ENCODE results near the gene DHRS7B.

Gene DHRS7B

DNA sequence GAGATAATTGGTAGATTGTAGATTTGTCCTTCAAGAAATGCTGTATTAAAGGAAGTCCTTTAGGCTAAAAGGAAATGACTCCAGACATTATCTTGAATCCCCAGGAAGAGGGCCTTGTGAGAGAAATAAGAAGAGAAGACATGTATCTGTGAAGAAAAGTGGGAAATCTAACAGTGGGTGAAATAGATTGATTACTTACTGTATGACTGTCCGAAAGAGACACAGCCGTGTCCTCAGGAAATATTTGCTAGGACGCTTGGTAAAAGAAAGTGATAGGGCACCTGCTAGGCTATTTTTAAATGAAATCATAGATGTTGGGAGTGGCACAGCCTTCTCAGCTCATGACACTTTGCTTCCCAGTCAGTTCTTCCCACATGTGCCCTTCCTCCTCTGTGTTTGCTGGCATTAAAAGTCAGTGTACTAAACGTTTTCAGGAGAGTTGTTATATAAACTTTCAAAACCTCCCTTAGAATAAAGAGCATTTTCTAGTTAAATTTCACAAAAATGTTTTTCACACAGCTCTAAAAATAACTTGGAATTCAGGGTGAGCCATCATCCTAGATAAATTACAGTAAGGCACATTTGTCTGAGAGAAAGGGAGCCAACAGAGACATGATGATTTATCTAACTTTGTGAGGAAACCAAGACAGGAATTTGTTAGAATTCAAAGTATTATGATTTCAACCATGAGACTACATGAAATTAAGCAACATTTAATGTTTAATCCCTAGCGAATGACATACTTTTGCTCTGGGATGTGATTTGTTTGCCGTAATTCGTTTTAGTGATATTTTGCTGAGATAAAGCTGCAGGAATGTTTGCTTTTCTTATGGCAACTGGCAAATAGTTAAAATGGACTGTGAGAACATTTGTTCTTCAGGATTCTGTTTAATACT is 35.0 kb downstream of the DHRS7B start:
- TF ChIP-seq, protein P1, sequence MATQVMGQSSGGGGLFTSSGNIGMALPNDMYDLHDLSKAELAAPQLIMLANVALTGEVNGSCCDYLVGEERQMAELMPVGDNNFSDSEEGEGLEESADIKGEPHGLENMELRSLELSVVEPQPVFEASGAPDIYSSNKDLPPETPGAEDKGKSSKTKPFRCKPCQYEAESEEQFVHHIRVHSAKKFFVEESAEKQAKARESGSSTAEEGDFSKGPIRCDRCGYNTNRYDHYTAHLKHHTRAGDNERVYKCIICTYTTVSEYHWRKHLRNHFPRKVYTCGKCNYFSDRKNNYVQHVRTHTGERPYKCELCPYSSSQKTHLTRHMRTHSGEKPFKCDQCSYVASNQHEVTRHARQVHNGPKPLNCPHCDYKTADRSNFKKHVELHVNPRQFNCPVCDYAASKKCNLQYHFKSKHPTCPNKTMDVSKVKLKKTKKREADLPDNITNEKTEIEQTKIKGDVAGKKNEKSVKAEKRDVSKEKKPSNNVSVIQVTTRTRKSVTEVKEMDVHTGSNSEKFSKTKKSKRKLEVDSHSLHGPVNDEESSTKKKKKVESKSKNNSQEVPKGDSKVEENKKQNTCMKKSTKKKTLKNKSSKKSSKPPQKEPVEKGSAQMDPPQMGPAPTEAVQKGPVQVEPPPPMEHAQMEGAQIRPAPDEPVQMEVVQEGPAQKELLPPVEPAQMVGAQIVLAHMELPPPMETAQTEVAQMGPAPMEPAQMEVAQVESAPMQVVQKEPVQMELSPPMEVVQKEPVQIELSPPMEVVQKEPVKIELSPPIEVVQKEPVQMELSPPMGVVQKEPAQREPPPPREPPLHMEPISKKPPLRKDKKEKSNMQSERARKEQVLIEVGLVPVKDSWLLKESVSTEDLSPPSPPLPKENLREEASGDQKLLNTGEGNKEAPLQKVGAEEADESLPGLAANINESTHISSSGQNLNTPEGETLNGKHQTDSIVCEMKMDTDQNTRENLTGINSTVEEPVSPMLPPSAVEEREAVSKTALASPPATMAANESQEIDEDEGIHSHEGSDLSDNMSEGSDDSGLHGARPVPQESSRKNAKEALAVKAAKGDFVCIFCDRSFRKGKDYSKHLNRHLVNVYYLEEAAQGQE (IDR thresholded peaks at IDR 0.05; ENCODE audit: insufficient read depth in 1 of 2, low read depth in 2 of 2, low read length in 2 of 2) = no peak
- no peak for TF ChIP-seq FOXP2 (optimal IDR thresholded peaks at IDR 0.05; ENCODE audit: borderline replicate concordance, extremely low read depth, extremely low read length, insufficient read depth)
- TF ChIP-seq POLR2AphosphoS5 (IDR thresholded peaks at IDR 0.05; ENCODE audit: low read depth, low read length) = no peak
- no peak for TF ChIP-seq SIN3A (IDR thresholded peaks at IDR 0.05; ENCODE audit: borderline replicate concordance, insufficient read depth, low read length)
- TF ChIP-seq TAF1 (IDR thresholded peaks at IDR 0.05; ENCODE audit: borderline replicate concordance, insufficient read depth, low read length) = no peak

DNA sequence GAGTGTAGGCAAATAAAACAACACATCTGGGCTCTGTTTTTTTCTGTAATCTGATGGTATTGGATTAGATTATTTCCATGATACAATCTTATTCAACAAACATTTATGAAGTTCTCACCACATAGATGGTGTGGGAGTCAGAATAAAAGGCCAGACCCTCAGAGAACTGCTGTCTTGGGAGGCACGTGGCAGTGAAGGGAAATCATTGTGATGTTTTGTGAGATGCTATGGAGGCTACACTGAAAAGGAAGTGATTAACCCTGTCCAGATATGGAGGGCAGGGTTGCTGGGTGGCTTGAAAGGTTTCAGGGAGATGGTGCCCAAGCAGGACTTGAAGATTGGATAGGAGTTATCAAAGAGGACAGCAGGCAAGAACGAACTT is 35.6 kb downstream of the DHRS7B start:
- TF ChIP-seq TAF1 (IDR thresholded peaks at IDR 0.05; ENCODE audit: borderline replicate concordance, insufficient read depth, low read length) = no peak
- no peak for TF ChIP-seq FOXP2 (optimal IDR thresholded peaks at IDR 0.05; ENCODE audit: borderline replicate concordance, extremely low read depth, extremely low read length, insufficient read depth)
- TF ChIP-seq, protein P1 (IDR thresholded peaks at IDR 0.05; ENCODE audit: insufficient read depth in 1 of 2, low read depth in 2 of 2, low read length in 2 of 2) = no peak
- no peak for TF ChIP-seq POLR2AphosphoS5 (IDR thresholded peaks at IDR 0.05; ENCODE audit: low read depth, low read length)
- TF ChIP-seq SIN3A (IDR thresholded peaks at IDR 0.05; ENCODE audit: borderline replicate concordance, insufficient read depth, low read length) = no peak

DNA sequence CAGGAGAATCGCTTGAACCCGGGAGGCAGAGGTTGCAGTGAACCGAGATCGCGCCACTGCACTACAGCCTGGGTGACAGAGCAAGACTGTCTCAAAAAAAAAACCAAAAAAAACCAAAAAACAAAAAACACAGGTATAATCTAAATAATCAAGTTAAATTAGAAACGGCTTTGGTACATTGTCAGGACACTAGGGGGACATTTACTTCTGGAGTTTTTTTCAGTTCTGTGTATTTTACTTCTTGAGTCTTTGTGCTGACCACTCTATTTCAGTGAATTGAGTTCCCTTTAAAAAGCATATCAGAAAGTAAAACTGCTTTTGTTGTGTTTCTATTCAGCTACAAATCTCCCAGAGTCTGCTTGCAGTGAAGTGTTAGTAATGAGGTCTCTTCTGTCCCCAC is 36.3 kb downstream of the DHRS7B start:
- no peak for TF ChIP-seq POLR2AphosphoS5 (IDR thresholded peaks at IDR 0.05; ENCODE audit: low read depth, low read length)
- TF ChIP-seq, protein P1 (IDR thresholded peaks at IDR 0.05; ENCODE audit: insufficient read depth in 1 of 2, low read depth in 2 of 2, low read length in 2 of 2) = no peak
- no peak for TF ChIP-seq TAF1 (IDR thresholded peaks at IDR 0.05; ENCODE audit: borderline replicate concordance, insufficient read depth, low read length)
- no peak for TF ChIP-seq SIN3A (IDR thresholded peaks at IDR 0.05; ENCODE audit: borderline replicate concordance, insufficient read depth, low read length)
- no peak for TF ChIP-seq FOXP2 (optimal IDR thresholded peaks at IDR 0.05; ENCODE audit: borderline replicate concordance, extremely low read depth, extremely low read length, insufficient read depth)

DNA sequence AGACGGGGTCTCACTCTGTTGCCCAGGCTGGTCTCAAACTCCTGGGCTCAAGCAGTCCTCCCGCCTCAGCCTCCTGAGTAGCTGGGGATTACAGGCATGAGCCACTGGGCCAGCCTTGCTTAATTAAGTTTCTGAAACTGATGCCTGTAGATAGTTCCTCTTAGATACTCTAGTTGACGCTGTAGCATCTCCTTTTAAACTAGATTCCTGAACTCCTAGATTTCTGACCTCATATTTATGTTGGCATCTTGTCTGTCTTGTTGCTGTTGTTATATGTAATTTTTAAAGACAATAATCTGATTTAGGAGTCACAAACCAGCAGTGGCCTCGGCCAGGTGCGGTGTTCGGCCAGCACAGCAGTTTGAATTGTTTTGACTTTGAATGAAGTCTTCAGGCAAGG is 37.5 kb downstream of the DHRS7B start:
- no peak for TF ChIP-seq POLR2AphosphoS5 (IDR thresholded peaks at IDR 0.05; ENCODE audit: low read depth, low read length)
- no peak for TF ChIP-seq FOXP2 (optimal IDR thresholded peaks at IDR 0.05; ENCODE audit: borderline replicate concordance, extremely low read depth, extremely low read length, insufficient read depth)
- TF ChIP-seq TAF1 (IDR thresholded peaks at IDR 0.05; ENCODE audit: borderline replicate concordance, insufficient read depth, low read length) = no peak
- no peak for TF ChIP-seq SIN3A (IDR thresholded peaks at IDR 0.05; ENCODE audit: borderline replicate concordance, insufficient read depth, low read length)
- TF ChIP-seq, protein P1 (IDR thresholded peaks at IDR 0.05; ENCODE audit: insufficient read depth in 1 of 2, low read depth in 2 of 2, low read length in 2 of 2) = no peak
